Dendritic cell treated with granulocyte-macrophage colony-stimulating factor and Interleukin-4, amounts not matched to agents 40 ng/mL and 50 ng/mL, for 4 days (primary cell): ENCODE data around the gene ZNF573.
A peak's percentile ranks its signal among the peaks of the same experiment; 100 is the strongest.

Experiments used
- H3K27ac Mint-ChIP-seq: one replicate; pipeline ENCODE4 v1.8.0; 2022; ENCODE audit warnings: mild to moderate bottlenecking, mixed read lengths
- H3K27me3 Mint-ChIP-seq: one replicate; pipeline ENCODE4 v1.8.0; 2022; ENCODE audit warnings: mild to moderate bottlenecking, mixed read lengths
- H3K36me3 Mint-ChIP-seq: one replicate; pipeline ENCODE4 v1.8.0; 2022; ENCODE audit warnings: low read depth, mixed read lengths
- H3K4me1 Mint-ChIP-seq: one replicate; pipeline ENCODE4 v1.8.0; 2022; ENCODE audit warnings: low read depth, mixed read lengths
- H3K4me3 Mint-ChIP-seq: one replicate; pipeline ENCODE4 v1.8.0; 2022; ENCODE audit warnings: mild to moderate bottlenecking, moderate library complexity, mixed read lengths
- H3K9me3 Mint-ChIP-seq: one replicate; pipeline ENCODE4 v1.8.0; 2022; ENCODE audit warnings: mixed read lengths
- intact Hi-C: fragments of 100-400 bp; cut with micrococcal nuclease; formaldehyde crosslinking; loops from one replicate; pipeline ENCODE4 v1.15.0; 2022

The ZNF573 gene

GRCh38 chr19:37719927-37720265 is 59.5 kb downstream of the ZNF573 start:
- peaks cover 4% of the 10 kb centered on the region for H3K27me3 Mint-ChIP-seq
- intact Hi-C loops, result no loop called here
- peak overlapping the region; percentile 81 for H3K4me3 Mint-ChIP-seq
- peaks cover 10% of the 10 kb centered on the region for H3K4me1 Mint-ChIP-seq
- peaks cover 42% of the 10 kb centered on the region for H3K9me3 Mint-ChIP-seq
- peak overlapping the region; percentile 80 for H3K27ac Mint-ChIP-seq
- peaks cover 11% of the 10 kb centered on the region for H3K36me3 Mint-ChIP-seq

- H3K4me1 Mint-ChIP-seq, result peaks cover 10% of the 10 kb centered on the region
- H3K36me3 Mint-ChIP-seq, result peaks cover 15% of the 10 kb centered on the region
- H3K27ac Mint-ChIP-seq, result peak within 1 kb of the TSS; percentile 80
- peaks cover 4% of the 10 kb centered on the region for H3K27me3 Mint-ChIP-seq
- intact Hi-C loops, result no loop called here
- peak within 1 kb of the TSS; percentile 81 for H3K4me3 Mint-ChIP-seq
- H3K9me3 Mint-ChIP-seq, result peaks cover 42% of the 10 kb centered on the region
Measured at GRCh38 chr19:37719111-37719926, 60.1 kb downstream of the ZNF573 start, which contains the start of gene ZNF607. Gene ZNF607, minus strand, starts transcription at chr19:37719761. Its CDS starts 8,143 bp downstream, at chr19:37711618.

- Mint-ChIP-seq H3K27ac (no peak overlapping the region), H3K36me3 (peaks cover 15% of the 10 kb centered on the region)
Measured at GRCh38 chr19:37718304-37718703, 61.1 kb downstream of the ZNF573 start.

DNA sequence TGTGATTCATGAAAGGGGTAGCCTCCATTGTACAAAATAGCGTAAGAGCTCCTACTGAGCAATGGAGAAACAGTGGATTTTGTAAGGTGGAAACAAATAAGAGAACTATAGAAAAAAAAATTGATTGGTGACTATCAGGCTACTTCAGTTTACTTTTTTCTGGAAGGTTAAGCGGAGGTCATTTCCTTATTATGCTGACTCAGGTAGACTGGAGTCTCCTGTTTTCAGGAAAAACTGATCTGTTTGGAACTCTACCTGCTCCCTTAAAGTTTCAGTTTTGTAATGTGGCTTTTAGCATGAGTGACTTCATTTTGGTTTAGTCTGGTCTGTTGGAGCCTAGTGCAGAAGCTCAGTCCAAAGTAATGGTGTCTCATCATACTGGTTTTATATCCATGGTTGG is 63.2 kb downstream of the ZNF573 start:
- Mint-ChIP-seq H3K4me3 (no peak overlapping the region), H3K36me3 (peaks cover 21% of the 10 kb centered on the region), H3K9me3 (peaks cover 51% of the 10 kb centered on the region), H3K4me1 (peaks cover 10% of the 10 kb centered on the region), H3K27ac (no peak overlapping the region), H3K27me3 (peaks cover 2% of the 10 kb centered on the region)
- intact Hi-C loops, result no loop called here

More at GRCh38 chr19:37718304-37718703, 61.1 kb downstream of the ZNF573 start:
- intact Hi-C loops, result no loop called here
- Mint-ChIP-seq H3K27me3 (peaks cover 4% of the 10 kb centered on the region), H3K4me1 (peaks cover 10% of the 10 kb centered on the region), H3K4me3 (no peak overlapping the region), H3K9me3 (peaks cover 35% of the 10 kb centered on the region)

GRCh38 chr19:37706052-37706605 is 73.3 kb downstream of the ZNF573 start:
- no peak overlapping the region for H3K27ac Mint-ChIP-seq
- peaks cover 80% of the 10 kb centered on the region for H3K36me3 Mint-ChIP-seq
- peaks cover 86% of the 10 kb centered on the region for H3K9me3 Mint-ChIP-seq
- intact Hi-C loops, result no loop called here
- H3K4me3 Mint-ChIP-seq, result no peak overlapping the region
- no peaks in the 10 kb centered on the region for H3K4me1 Mint-ChIP-seq
- no peaks in the 10 kb centered on the region for H3K27me3 Mint-ChIP-seq

DNA sequence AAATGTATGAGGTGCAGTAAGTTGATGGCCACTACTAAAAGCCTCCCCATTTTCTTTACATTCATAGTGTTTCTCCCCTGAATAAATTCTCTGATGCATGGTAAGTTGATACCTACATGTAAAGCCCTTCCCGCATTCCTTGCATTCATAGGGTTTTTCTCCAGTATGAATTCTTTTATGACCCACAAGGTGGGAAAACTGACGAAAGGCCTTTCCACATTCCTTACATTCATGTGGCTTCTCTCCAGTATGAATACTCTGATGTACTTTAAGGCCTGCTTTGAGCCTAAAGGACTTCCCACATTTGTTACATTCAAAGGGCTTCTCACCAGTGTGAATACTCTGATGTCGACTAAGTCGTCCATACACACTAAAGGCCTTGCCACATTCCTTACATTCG is 80.3 kb downstream of the ZNF573 start:
- H3K27me3 Mint-ChIP-seq, result no peaks in the 10 kb centered on the region
- no peak overlapping the region for H3K27ac Mint-ChIP-seq
- peaks cover 84% of the 10 kb centered on the region for H3K9me3 Mint-ChIP-seq

GRCh38 chr19:37698216-37698615 is 81.2 kb downstream of the ZNF573 start:
- H3K4me1 Mint-ChIP-seq, result no peaks in the 10 kb centered on the region
- no peak overlapping the region for H3K4me3 Mint-ChIP-seq
- H3K27ac Mint-ChIP-seq, result no peak overlapping the region
- intact Hi-C loops, result no loop called here
- peaks cover 38% of the 10 kb centered on the region for H3K36me3 Mint-ChIP-seq
- no peaks in the 10 kb centered on the region for H3K27me3 Mint-ChIP-seq
- H3K9me3 Mint-ChIP-seq, result peaks cover 84% of the 10 kb centered on the region

More for the DNA sequence above, 80.3 kb downstream of the ZNF573 start:
- H3K36me3 Mint-ChIP-seq, result peaks cover 46% of the 10 kb centered on the region
- H3K4me3 Mint-ChIP-seq, result no peak overlapping the region
- no peaks in the 10 kb centered on the region for H3K4me1 Mint-ChIP-seq
- intact Hi-C loops, result no loop called here

- Mint-ChIP-seq H3K27ac (no peak overlapping the region), H3K4me1 (peaks cover 8% of the 10 kb centered on the region), H3K27me3 (peaks cover 4% of the 10 kb centered on the region), H3K36me3 (peaks cover 22% of the 10 kb centered on the region), H3K4me3 (no peak overlapping the region), H3K9me3 (peaks cover 68% of the 10 kb centered on the region)
- intact Hi-C loops, result no loop called here
Measured at GRCh38 chr19:37695144-37695899, 84.1 kb downstream of the ZNF573 start.

DNA sequence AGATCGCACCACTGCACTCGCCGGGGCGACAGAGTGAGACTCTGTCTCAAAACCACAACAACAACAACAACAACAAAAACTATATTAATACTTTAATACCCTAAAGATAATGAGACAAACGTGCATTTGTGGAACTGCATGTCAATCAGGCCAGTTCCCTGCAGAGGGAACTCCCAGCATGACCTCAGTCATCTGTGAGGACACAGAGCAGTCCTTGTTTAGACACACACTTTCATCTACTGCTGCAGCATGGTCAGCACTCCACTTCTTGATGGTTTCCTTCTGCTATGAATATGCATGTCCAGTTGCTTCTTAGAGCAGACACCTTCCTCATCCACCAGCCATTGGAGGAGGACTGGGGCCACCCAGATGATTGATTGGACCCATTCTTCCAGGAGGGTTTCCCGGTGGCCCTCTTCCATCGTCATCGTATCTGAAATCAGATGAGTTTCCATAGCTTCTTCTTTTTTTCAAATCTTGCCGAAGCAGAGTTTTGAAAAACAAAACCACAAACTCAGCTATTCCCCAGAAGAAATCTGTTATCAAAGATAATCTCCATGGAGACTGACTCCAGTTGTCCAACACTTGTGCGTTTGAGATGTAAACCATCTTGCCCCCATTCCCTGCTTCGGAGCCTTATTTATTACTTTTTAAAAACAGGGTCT is 86.3 kb downstream of the ZNF573 start:
- intact Hi-C loops, result no loop called here

DNA sequence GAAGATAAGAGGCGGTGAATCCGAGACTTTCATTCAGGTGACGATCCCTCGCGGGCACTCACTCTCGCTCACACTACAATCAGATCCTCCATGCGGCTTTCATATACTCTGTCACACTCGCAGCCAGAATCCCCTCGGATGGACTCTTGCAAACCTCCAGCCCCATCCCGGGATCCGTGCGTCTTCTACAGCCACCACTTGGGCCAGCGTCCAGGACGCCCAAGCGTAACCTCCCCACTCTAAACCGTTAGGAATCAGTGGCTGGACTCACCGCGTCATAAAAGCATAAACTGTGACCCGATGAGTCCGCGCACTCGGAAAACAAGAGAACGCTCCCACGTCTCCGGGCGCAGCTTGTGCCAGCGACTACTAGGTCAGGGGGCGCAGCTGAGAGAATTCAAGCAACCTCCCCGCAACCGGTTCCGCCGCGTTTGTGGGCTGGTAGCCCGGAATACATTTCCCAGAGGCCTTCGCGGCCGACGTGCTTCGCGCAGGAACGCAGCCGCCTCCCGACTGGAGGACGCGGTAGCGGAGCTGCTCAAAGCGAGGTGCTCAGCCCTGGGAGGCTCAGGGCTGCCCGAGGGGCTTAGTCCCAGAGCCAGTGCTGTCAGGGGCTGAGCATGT is 87.4 kb downstream of the ZNF573 start:
- H3K4me3 Mint-ChIP-seq, result peak overlapping the region; percentile 83
- intact Hi-C loops, result no loop called here
- H3K27me3 Mint-ChIP-seq, result peaks cover 4% of the 10 kb centered on the region

More for the DNA sequence above, 86.3 kb downstream of the ZNF573 start:
- no peak overlapping the region for H3K4me3 Mint-ChIP-seq
- H3K27ac Mint-ChIP-seq, result no peak overlapping the region
- H3K4me1 Mint-ChIP-seq, result peaks cover 8% of the 10 kb centered on the region
- H3K27me3 Mint-ChIP-seq, result peaks cover 4% of the 10 kb centered on the region
- peaks cover 6% of the 10 kb centered on the region for H3K36me3 Mint-ChIP-seq
- H3K9me3 Mint-ChIP-seq, result peaks cover 47% of the 10 kb centered on the region

More for the DNA sequence above, 87.4 kb downstream of the ZNF573 start:
- H3K36me3 Mint-ChIP-seq, result peaks cover 6% of the 10 kb centered on the region
- peaks cover 47% of the 10 kb centered on the region for H3K9me3 Mint-ChIP-seq
- peak overlapping the region; percentile 57 for H3K27ac Mint-ChIP-seq
- H3K4me1 Mint-ChIP-seq, result peaks cover 8% of the 10 kb centered on the region
